ENCODE data around the gene GGA2.
"Not testable (repeated sequence)": the region's sequence is repeated elsewhere in the genome, so short reads cannot be mapped to it uniquely, and the experiment has no call there.

GGA2 gene, protein sequence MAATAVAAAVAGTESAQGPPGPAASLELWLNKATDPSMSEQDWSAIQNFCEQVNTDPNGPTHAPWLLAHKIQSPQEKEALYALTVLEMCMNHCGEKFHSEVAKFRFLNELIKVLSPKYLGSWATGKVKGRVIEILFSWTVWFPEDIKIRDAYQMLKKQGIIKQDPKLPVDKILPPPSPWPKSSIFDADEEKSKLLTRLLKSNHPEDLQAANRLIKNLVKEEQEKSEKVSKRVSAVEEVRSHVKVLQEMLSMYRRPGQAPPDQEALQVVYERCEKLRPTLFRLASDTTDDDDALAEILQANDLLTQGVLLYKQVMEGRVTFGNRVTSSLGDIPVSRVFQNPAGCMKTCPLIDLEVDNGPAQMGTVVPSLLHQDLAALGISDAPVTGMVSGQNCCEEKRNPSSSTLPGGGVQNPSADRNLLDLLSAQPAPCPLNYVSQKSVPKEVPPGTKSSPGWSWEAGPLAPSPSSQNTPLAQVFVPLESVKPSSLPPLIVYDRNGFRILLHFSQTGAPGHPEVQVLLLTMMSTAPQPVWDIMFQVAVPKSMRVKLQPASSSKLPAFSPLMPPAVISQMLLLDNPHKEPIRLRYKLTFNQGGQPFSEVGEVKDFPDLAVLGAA

DNA sequence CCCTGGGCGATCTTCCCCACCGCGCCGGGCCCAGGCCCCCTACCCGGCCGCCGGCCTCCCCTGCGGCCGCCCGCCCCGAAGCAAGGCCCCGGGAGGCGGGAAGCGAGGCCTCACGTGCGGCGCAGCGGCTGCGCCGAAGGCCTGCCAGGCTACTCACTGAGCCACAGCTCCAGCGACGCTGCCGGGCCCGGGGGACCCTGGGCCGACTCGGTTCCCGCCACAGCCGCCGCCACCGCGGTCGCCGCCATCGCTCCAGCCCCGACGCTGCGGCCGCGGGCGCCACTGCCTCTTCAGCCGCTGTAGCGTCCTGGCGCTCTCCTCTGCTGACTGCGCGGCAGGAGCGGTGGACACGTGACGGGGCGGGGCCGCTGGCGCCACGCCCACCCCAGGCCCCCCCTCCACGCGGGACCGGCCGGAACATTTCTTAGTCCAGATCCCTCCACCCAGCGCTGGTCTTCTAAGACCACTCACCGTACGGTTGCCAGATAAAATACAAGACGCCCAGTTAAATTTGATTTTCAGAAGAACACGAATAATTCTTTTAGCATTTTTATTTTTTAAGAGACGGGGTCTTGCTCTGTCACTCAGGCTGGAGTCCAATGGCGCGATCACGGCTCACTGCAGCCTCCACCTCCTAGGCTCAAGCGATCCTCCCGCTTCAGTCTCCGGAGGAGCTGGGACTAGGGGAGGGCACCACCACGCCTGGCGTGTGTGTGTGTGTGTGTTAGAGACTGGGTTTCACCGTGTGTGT lies at the start of gene GGA2:
Gene GGA2 (minus strand): TSS at position 331 of the 751 bp plus-strand sequence. CDS start 83 bp downstream, at position 248.
- peak; percentile 69 for DNase-seq (ENCODE audit: low read depth)

DNA sequence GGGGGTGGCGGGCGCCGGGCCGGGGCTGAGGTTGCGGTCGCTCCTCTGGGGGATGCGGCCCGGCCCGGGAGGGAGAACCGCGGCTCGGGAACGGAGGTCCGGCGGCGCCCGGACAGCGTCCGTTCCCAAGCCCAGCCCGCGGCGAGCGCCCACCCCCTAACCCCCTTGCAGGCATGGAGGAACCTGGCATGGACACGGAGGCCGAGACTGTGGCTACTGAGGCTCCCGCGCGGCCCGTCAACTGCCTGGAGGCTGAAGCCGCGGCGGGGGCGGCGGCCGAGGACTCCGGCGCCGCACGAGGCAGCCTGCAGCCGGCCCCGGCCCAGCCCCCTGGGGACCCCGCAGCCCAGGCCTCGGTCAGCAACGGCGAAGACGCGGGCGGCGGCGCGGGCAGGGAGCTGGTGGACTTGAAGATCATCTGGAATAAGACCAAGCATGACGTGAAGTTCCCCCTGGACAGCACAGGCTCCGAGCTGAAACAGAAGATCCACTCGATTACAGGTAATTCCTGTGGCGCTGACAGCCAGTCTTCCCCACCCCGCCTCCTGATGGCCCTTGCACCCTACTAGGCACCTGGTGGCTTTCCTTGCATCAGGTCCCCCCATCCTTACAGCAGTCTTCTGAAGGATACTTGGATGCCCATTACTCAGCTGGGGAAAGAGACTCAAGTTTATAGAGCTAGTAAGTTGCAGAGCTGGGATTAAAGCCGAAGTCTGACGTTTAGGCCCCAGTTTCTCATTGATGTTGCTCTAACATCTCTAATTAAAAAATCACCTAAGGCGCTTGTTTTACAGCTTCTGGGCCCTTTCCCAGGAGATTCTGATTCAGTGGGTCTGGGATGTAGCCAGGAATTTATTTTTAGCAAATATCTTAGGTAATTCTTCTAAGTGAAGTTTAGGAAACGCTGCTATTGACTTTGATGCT lies 47.7 kb upstream of the GGA2 start:
- DNase-seq (ENCODE audit: low read depth), result no peak

DNA sequence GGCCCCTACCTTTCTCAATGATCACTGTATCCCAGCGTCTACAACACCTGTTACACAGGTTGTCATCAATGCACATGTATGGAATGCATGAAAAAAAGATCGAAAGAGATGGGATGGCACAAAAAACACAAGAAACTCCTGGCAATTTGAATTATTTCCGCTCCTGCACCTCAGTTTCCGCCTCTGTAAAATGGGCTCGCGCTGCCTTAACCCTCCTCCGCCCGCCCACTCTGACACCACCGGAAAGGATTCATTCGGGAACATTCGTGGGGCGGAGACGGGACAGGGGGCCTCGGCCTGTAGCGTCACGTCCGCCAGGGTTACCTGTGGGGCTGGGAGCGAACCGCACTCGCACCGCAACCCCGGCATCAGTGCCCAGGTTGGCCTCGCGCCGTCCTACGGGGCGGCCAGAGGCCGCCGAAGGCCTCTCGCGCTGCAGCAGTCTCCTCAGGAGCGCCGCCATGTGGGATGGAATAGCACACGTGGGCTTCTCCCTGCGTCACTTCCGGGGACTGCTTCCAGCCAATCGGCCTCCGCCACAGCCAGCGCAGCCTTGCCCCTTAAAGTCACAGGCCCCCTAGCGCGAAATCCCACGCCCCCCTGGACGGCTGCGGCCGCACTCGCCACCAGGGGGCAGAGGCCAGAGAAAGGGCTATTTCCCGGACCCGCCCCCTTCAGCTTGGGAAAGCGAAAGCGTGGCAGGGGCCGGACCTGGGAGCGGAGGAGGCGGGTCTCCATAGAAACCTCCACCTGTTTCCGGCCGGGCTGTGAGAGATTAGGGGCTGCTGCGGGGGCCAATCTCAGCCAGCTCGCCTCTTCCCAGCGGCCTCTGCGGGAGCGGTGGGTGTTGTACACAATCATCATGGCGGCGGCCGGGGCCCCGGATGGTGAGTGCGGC lies 46.8 kb upstream of the GGA2 start, which contains the start of the genes EARS2 and UBFD1:
Gene EARS2 (minus strand): TSS at position 470 of the 898 bp plus-strand sequence. CDS start 7 bp downstream, at position 463.
Gene UBFD1 (plus strand): TSS at position 847 of the 898 bp plus-strand sequence. CDS start 16 bp downstream, at position 863.
- DNase-seq (ENCODE audit: low read depth), result peak; percentile 89

DNA sequence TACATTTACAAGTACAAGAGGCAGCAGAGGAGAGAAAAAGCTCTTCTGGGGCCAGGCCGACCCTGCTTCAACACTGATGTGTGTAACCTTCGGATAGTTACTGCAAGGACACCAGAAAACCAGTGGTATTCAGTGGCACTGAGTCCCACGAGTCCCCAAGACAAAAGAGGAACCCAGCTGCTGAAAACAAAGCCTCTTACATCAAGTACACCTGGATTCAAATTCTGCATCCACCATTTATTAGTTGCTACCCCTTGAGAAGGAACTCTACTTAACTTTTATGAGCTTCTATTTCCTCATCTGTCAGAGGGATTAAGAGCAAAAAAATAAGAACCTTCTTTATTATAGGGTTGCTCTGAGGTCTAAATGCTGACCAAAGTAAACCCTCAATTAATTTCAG lies 44.2 kb upstream of the GGA2 start:
- no peak for DNase-seq (ENCODE audit: low read depth)

DNA sequence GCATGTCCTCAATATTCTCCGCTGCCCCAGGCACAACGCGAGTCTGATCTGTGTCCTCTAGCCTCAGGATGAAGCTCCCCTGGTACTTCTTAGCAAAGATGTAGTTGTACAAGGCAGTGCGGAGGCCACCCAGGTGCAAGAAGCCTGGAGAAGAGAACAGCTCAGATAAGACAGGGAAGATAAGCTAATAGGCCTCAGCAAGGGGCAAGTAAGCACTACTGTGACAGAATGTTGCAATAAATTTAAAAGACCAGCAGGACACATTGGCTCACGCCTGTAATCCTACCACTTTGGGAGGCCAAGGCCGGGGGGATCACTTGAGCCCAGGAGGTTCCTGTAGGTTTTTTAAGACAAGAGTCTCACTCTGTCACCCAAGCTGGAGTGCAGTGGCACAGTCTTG lies 41.9 kb upstream of the GGA2 start:
- DNase-seq (ENCODE audit: low read depth), result no peak

DNA sequence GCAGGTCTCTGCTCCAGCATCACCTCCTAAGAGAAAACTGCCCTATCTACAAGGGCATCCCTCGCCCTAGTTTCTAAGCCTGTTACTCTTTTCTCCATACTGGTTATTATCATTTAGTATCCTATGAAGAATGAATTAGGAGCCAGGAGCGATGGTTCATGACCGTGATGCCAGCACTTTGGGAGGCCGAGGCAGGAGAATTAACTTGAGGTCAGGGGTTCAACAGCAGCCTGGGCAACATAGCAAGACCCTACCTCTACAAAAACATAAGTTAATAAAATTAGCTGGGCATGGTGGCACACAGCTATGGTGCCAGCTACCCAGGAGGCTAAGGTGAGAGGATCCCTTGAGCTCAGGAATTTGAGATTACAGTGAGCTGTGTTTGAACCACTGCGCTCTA lies 39.6 kb upstream of the GGA2 start:
- no peak for DNase-seq (ENCODE audit: low read depth)

DNA sequence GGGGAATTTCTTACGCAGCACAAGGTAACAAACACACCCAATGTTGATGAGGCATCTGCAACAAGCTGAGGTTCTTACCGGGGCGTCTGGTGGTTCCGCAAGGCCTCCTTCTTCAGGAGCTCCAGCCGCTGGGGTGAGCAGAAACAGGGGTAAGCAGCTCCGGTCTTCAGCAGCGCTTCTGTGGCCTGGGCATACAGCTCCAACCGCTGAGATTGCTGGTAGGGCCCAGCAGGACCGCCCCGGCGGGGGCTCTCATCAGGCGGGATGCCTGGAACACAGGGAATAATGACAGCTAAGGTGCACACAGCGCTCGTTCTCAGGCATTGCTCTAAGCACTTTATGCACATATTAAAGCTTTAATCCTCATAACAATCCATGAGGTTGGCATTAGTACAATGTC lies 34.1 kb upstream of the GGA2 start:
- no peak for DNase-seq (ENCODE audit: low read depth)

DNA sequence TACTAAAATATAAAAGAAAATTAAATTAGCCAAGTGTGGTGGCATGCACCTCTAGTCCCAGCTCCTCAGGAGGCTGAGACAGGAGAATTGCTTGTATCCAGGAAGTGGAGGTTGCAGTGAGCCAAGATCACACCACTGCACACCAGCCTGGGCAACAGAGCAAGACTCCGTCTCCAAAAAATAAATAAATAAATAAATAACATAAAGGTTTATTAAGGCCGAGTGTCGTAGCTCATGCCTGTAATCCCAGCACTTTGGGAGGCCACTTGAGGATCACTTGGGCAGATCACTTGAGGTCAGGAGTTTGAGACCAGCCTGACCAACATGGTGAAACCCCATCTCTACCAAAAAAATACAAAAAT lies 30.5 kb upstream of the GGA2 start:
- DNase-seq (ENCODE audit: low read depth), result not testable (repeated sequence)

DNA sequence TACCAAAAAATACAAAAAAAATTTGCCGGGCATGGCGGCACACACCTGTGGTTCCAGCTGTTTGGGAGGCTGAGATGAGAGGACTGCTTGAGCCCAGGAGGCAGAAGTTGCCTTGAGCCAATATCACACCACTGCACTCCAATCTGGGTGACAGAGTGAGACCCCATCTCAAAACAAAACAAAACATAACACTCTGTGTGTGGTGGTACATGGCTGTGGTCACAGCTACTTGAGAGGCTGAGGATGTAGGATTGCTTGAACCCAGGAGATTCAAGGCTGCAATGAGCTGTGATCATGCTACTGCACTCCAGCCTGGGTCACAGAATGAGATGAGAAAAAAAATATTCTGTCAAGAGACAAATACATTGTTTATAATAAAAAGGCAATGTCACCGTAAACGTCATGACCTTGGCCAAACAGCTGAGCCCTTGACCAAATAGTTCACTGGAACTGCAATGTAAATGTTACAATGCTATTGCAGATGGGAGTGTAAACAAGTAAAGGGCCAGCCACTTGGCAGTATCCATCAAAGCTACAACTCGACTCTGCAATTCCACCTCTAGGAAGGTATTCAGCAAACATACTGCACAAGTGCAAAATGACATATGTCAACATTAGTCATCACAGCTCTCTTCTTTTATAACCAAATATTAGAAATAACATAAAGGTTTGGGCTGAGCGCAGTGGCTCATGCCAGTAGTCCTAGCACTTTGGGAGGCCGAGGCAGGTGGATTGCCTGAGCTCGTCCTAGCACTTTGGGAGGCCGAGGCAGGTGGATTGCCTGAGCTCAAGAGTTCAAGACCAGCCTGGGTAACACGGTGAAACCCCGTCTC lies 29.9 kb upstream of the GGA2 start:
- no peak for DNase-seq (ENCODE audit: low read depth)

DNA sequence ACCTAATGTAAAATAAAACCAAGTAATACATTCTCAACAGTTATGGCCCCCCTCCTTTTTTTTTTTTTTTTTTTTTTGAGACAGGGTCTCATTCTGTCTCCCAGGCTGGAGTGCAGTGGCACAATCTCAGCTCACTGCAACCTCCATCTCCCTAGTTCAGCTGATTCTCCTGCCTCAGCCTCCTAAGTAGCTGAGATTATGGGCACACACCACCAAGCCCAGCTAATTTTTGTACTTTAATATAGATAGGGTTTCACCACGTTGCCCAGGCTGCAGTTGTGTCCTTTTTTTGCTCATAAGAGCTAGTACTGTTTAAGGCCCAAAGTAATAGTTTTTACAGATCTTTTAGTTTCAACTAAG lies 28.6 kb upstream of the GGA2 start:
- DNase-seq (ENCODE audit: low read depth), result no peak

DNA sequence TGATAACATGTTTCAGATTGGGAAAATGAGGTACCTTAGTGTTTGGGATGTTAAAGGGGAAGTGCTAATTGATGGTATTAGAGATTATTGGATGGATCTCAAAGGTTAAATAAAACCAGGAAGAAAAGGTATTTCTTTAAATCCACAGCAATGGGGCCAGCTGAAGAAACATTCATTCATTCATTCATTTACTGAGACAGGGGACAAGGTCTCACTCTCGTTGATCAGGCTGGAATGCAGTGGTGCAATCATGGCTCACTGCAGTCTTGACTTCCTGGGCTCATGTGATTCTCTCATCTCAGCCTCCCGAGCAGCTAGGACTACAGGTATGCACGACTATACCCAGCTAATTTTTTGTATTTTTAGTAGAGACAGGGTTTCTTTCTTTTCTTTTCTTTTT lies 27.1 kb upstream of the GGA2 start:
- no peak for DNase-seq (ENCODE audit: low read depth)

DNA sequence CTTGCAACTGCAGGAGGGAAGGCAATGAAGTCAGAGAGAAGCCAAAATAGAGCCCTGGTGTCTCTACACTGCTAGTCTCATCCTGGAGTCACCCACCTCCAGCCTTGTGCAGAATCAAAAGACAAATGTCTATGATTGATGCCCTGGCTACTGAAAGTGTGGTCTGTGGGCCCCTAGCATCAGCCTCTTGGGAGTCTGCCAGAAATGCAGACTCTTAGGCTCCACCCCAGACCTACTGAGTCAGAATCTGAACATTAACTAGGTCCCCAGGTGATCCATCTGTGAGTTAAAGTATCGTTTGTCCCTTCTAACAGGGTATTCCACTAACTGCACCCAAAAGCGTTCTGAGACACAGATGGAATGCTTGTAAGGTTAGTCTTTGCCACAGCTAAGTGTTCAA lies 25.6 kb upstream of the GGA2 start:
- no peak for DNase-seq (ENCODE audit: low read depth)

DNA sequence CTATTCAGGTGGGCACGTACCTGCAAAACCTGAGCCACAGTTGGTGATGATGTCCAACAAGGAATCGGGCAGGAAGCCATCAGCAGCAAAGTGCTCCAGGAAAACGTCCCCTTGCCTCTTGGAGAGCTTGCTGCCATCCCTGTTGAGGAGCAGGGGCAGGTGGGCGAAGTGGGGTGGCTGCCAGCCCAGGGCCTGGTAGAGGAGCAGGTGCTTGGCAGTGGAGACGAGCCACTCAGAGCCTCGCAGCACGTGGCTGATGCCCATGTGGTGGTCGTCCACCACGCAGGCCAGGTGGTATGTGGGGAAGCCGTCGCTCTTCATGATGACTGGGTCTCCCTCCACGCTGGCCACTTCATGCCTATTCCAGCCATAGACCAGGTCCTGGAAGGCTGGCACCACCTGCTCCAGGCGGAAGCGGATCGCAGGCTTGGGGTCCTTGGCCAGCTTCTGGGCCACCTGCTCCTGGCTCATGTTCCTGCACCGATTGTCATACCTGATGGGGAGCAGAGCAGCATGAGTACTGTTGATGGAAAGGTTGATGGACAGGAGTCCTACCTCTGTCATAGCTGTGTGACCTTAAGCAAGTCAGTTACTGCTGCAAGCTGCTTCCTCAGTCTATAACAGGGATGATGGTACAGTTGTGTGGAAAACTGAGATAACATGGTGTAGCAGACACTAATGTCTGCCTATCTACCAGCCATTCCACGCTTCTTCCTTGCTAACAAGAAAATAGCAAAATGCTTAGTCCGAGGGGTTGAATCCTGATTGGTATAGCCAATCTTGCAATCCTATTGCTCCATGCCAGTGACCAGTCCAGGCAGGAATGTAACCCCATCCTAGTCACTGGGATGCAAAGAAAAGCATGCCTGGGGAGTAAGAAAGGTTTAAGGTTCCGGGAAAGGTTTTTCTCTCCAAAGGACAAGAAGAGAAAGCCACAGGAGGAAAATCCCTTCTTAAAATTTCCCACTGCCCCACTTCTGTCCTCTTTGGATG lies 24.9 kb upstream of the GGA2 start:
- no peak for DNase-seq (ENCODE audit: low read depth)

DNA sequence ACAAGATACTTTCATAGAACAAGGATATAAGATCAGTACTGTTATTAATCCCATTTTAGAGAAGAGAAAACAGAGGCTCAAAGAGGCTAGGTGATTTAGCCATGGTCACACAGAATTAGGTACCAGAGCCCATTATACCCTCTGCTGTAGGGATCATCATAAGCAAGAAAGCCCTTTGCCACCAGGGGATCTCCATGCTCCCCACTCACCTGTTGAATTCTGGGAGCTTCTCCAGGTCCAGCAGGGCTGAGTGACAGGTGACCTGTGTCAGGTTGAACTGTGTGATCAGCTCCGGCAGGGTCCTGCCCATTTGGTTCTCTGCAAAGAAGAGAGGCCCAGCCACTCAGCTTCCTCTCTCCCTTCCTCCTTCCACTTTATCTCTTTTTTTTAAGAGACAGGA lies 22.2 kb upstream of the GGA2 start:
- DNase-seq (ENCODE audit: low read depth), result no peak

DNA sequence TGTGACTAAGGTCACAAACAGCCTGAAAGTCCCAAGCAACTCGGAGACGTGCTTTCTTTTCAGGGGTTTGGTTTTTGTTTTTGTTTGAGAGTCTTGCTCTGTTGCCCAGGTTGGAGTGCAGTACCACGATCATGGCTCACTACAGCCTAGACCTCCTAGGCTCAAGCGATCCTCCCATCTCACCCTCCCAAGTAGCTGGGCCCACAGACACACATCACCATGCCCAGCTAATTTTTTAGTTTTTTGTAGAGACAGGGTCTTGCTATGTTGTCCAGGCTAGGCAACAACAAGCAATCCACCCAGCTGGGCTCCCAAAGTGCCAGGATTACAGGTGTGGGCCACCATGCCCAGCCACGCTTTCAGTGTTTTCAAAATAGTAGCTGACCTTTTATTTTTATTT lies 19.8 kb upstream of the GGA2 start:
- no peak for DNase-seq (ENCODE audit: low read depth)

DNA sequence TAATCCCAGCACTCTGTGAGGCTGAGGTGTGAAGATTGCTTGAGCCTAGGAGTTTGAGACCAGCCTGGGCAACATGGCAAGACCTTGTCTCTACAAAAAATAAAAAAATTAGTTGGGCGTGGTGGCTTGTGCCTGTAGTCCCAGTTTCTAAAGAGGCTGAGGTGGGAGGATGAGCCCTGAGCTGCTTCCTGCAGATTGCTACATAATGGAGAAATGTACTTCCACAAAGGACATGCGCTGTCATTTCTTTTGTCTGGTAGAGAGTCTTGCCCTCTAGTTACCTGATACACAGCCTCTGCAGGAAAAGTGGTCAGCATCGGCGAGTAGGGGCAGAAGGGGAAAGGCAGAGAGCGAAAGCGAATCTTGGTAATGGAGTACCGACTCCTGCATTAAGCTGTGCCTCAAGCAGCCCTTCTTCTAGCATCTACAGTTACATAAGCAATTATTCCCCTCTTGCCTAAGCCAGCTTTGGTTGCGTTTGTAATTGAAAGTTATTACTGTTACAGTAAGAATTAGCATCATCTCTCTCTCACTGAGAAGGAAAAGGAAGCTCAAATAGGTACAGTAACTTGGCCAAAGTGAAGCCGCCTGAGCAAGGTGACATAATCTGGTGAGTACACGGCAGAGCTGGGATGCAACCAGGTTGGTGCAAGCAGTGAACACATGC lies 18.5 kb upstream of the GGA2 start:
- DNase-seq (ENCODE audit: low read depth), result no peak

DNA sequence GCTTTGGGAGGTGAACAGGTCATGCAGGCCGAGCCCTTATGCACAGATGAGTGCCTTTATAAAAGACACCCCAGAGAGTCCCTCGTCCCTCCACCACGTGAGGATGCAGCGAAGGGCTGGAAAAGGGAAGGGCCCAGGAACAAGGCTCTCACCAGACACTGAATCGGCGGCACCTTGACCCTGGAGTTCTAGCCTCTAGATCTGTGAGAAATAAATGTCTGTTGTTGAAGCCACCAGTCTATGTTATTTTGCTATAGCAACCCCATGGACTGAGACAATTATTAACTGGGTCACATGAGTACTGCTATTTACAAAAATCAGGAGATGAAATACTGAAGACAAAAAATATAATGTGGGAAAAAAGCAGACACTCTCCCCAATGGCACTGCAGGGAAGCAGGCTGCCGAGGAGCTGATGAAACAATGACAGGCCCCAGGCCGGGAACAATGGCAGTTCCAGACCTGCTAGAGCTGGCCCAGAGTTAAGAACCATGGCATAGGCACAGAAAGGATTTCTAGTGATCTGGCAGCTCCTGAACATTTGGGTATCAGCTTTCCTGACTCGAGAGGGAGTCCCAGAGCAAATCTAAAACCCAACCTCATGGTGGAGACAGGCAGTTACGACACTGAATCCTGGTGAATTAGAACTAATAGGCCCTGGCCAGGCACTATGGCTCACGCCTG lies 17.8 kb upstream of the GGA2 start:
- DNase-seq (ENCODE audit: low read depth), result no peak

Measured in activated T-cell treated with anti-CD3 and anti-CD28 coated beads for 1 hour (primary cell).